SU-DHL-6 (cell line): ENCODE measurements around the gene RAP1A.

Source experiments
- H2AFZ ChIP-seq: fragments of 200-600 bp; sonication (generic); 2 replicates; pipeline ENCODE4 v1.6.1; 2014; ENCODE audit warnings: low read depth, mild to moderate bottlenecking, moderate library complexity, mixed read lengths, antibody characterized with exemption, low read length; ENCODE audit not compliant: severe bottlenecking
- H3F3A ChIP-seq: fragments of 200-600 bp; shearing (Covaris generic); 2 replicates; pipeline ENCODE4 v1.6.0; 2016; ENCODE audit warnings: antibody characterized with exemption, mild to moderate bottlenecking; ENCODE audit not compliant: insufficient read depth
- H3K27ac ChIP-seq: fragments of 200-600 bp; sonication (generic); 2 replicates; pipeline ENCODE4 v1.5.1; 2016; ENCODE audit warnings: low read depth, mild to moderate bottlenecking, low read length, moderate library complexity, mixed read lengths
- H3K27me3 ChIP-seq: fragments of 200-600 bp; sonication (generic), shearing (Covaris generic); 2 replicates; pipeline ENCODE4 v1.6.0; 2014; ENCODE audit warnings: mild to moderate bottlenecking, low read length
- H3K36me3 ChIP-seq: fragments of 200-600 bp; sonication (generic); 2 replicates; pipeline ENCODE4 v1.6.1; 2014; ENCODE audit warnings: mild to moderate bottlenecking, low read length, mixed read lengths
- H3K4me2 ChIP-seq: fragments of 300-600, 200-600 bp; shearing (Covaris generic), sonication (generic); 2 replicates; pipeline ENCODE4 v1.6.0; 2014; ENCODE audit warnings: low read length, low read depth, mild to moderate bottlenecking; ENCODE audit not compliant: poor library complexity, severe bottlenecking
- H3K4me3 ChIP-seq: fragments of 200-600 bp; sonication (generic); 2 replicates; pipeline ENCODE4 v1.5.1; 2014; ENCODE audit warnings: antibody characterized with exemption, low read length, mild to moderate bottlenecking, mixed read lengths; ENCODE audit not compliant: insufficient read depth, poor library complexity, severe bottlenecking
- H3K79me2 ChIP-seq: fragments of 200-600 bp; sonication (generic); 2 replicates; pipeline ENCODE4 v1.6.1; 2014; ENCODE audit warnings: mild to moderate bottlenecking, low read length, moderate library complexity; ENCODE audit not compliant: insufficient read depth
- H3K9ac ChIP-seq: fragments of 200-600 bp; sonication (generic); 2 replicates; pipeline ENCODE4 v1.7.0; 2014; ENCODE audit warnings: mild to moderate bottlenecking, low read length
- H3K9me2 ChIP-seq: fragments of 200-600 bp; sonication (generic); replicated peaks from 2 replicates; pipeline ENCODE4 v1.6.1; 2014; ENCODE audit warnings: low read length; ENCODE audit not compliant: insufficient read depth
- H3K9me3 ChIP-seq: fragments of 200-600 bp; sonication (generic); 2 replicates; pipeline ENCODE4 v1.6.1; 2014; ENCODE audit warnings: low read length, mixed read lengths; ENCODE audit not compliant: insufficient read depth
- H4K20me1 ChIP-seq: fragments of 200-600 bp; sonication (generic); 2 replicates; pipeline ENCODE4 v1.6.1; 2014; ENCODE audit warnings: low read depth, mild to moderate bottlenecking, antibody characterized with exemption, low read length, moderate library complexity, mixed read lengths
- CTCF ChIP-seq: fragments of 200-600 bp; sonication (generic); IDR thresholded peaks from one replicate; pipeline ENCODE4 v1.5.1; 2017; ENCODE audit warnings: antibody characterized with exemption, mild to moderate bottlenecking, low read length, moderate library complexity; ENCODE audit not compliant: insufficient read depth, poor library complexity, severe bottlenecking
- EZH2phosphoT487 ChIP-seq: fragments of 200-600 bp; sonication (generic), shearing (Covaris generic); conservative IDR thresholded peaks from 2 replicates; pipeline ENCODE4 v1.6.1; 2018; ENCODE audit warnings: mild to moderate bottlenecking, antibody characterized with exemption, low read length, moderate library complexity, mixed read lengths

The RAP1A gene

GRCh38 chr1:111729271-111729921, 109.8 kb downstream of the RAP1A start:
- Histone ChIP-seq H2AFZ (no peak overlapping the region), H3K9me3 (no peaks in the 10 kb centered on the region), H3K36me3 (no peaks in the 10 kb centered on the region), H3K27me3 (no peaks in the 10 kb centered on the region), H3K79me2 (no peaks in the 10 kb centered on the region), H3K4me2 (no peak overlapping the region), H4K20me1 (no peaks in the 10 kb centered on the region), H3K9me2 (no peaks in the 10 kb centered on the region), H3K4me3 (no peak overlapping the region), H3F3A (no peaks in the 10 kb centered on the region), H3K27ac (no peak overlapping the region), H3K9ac (no peak overlapping the region)
- no peak for TF ChIP-seq CTCF
- TF ChIP-seq EZH2phosphoT487 = no peak

- Histone ChIP-seq H3K79me2 (no peaks in the 10 kb centered on the region), H3K9me2 (no peaks in the 10 kb centered on the region), H3K36me3 (no peaks in the 10 kb centered on the region), H3K27ac (no peak overlapping the region), H3K27me3 (no peaks in the 10 kb centered on the region), H3K4me3 (no peak overlapping the region), H2AFZ (no peak overlapping the region), H3K4me2 (no peak overlapping the region), H4K20me1 (no peaks in the 10 kb centered on the region), H3K9ac (no peak overlapping the region), H3K9me3 (no peaks in the 10 kb centered on the region), H3F3A (no peaks in the 10 kb centered on the region)
- TF ChIP-seq EZH2phosphoT487 (no peak), CTCF (no peak)
Observed at GRCh38 chr1:111729946-111730681, 110.5 kb downstream of the RAP1A start.

- H3K4me2 ChIP-seq = no peak overlapping the region
Observed at GRCh38 chr1:111730706-111731105, 111.1 kb downstream of the RAP1A start.

More at GRCh38 chr1:111730706-111731105, 111.1 kb downstream of the RAP1A start:
- H2AFZ ChIP-seq = no peak overlapping the region
- H3K27me3 ChIP-seq = no peaks in the 10 kb centered on the region
- H3K36me3 ChIP-seq = no peaks in the 10 kb centered on the region
- no peak overlapping the region for H3K27ac ChIP-seq
- H4K20me1 ChIP-seq = no peaks in the 10 kb centered on the region
- H3K9me2 ChIP-seq = no peaks in the 10 kb centered on the region
- no peaks in the 10 kb centered on the region for H3F3A ChIP-seq
- H3K9me3 ChIP-seq = no peaks in the 10 kb centered on the region
- H3K9ac ChIP-seq = no peak overlapping the region
- H3K79me2 ChIP-seq = no peaks in the 10 kb centered on the region
- TF ChIP-seq CTCF (no peak), EZH2phosphoT487 (no peak)
- no peak overlapping the region for H3K4me3 ChIP-seq
